K562 (cell line): ENCODE results near the gene TRIM45. TPM values are rescaled to one million over a fixed set of nuclear protein-coding genes. Genes with fewer than 3 reads are reported as not detected.

Experiments
- ATAC-seq: fragments of 200-7000 bp; cut with Tn5 transposase; 3 replicates; pipeline ENCODE4 v1.9.1; 2020; ENCODE audit warnings: moderate library complexity
- BruUV-seq: library from RNA; stranded (reverse); fragments of 400-500 nt; replicated peaks from 2 replicates; lab custom pipeline; 2021; lab: Mats Ljungman, UMichigan
- CTCF ChIA-PET: fragments of 300-600 bp; formaldehyde crosslinking; extraction: SDS; loops from one replicate; lab custom pipeline; 2021; ENCODE audit warnings: low intra/inter-chr PET ratio; lab: Yijun Ruan, JAX
- POLR2A ChIA-PET: fragments of 300-600, 350-650 bp; sonication (Branson Sonifier 250); formaldehyde crosslinking; extraction: SDS; loops from one replicate; lab custom pipeline; 2021; ENCODE audit warnings: antibody characterized with exemption, inconsistent platforms; lab: Yijun Ruan, JAX
- DNase-seq, 4 experiments: peaks; one replicate each; pipeline versions ENCODE4 v3.0.0 to v3.0.0-alpha.2; 2011 to 2018; ENCODE audit warnings: low spot score in 3 of 4, mixed read lengths in 3 of 4; ENCODE audit errors: extremely low read depth in 1 of 4
- FAIRE-seq: peaks from 2 replicates; lab custom pipeline; 2011; peaks lifted over from hg19 to GRCh38; lab: Jason Lieb, UNC
- H2AFZ ChIP-seq: 2 replicates; pipeline ENCODE4 v1.6.0; 2011; ENCODE audit warnings: low read depth, low read length, control low read depth, inconsistent platforms
- H3K27ac ChIP-seq: fragments of 200-600 bp; 3 replicates; pipeline ENCODE4 v1.8.0; 2011; ENCODE audit warnings: low read depth, mild to moderate bottlenecking, control low read depth, inconsistent platforms, low read length, moderate library complexity, mixed read lengths; ENCODE audit errors: extremely low read depth
- H3K27me3 ChIP-seq, 2 experiments: fragments of 300-600 bp in 1 of 2; 2 replicates in 1 of 2; 3 replicates in 1 of 2; pipeline versions ENCODE4 v1.6.0 to v1.8.0; 2011; ENCODE audit warnings: inconsistent platforms in 2 of 2, low read length in 2 of 2, mild to moderate bottlenecking in 1 of 2, mixed read lengths in 1 of 2, moderate library complexity in 1 of 2; ENCODE audit not compliant: control insufficient read depth in 2 of 2, insufficient read depth in 2 of 2
- H3K36me3 ChIP-seq: fragments of 300-600 bp; 3 replicates; pipeline ENCODE4 v1.8.0; 2011; ENCODE audit warnings: mild to moderate bottlenecking, low read length, inconsistent platforms; ENCODE audit not compliant: control insufficient read depth, insufficient read depth
- H3K4me1 ChIP-seq, 2 experiments: fragments of 200-600 bp in 1 of 2; replicated peaks in 1 of 2; 2 replicates in 1 of 2; 3 replicates in 1 of 2; pipeline versions ENCODE4 v1.5.1 to v1.8.0; 2011; ENCODE audit warnings: inconsistent platforms in 2 of 2, low read length in 2 of 2, mild to moderate bottlenecking in 1 of 2, mixed read lengths in 1 of 2, moderate library complexity in 1 of 2; ENCODE audit not compliant: control insufficient read depth in 2 of 2, insufficient read depth in 2 of 2
- H3K4me2 ChIP-seq: 2 replicates; pipeline ENCODE4 v1.6.1; 2011; ENCODE audit warnings: low read length, control low read depth, inconsistent platforms, mixed read lengths; ENCODE audit not compliant: insufficient read depth
- H3K4me3 ChIP-seq: fragments of 200-600 bp; sonication (generic), shearing (Covaris generic); 2 replicates; pipeline ENCODE4 v1.5.1; 2016; ENCODE audit warnings: control low read depth, inconsistent platforms
- H3K79me2 ChIP-seq: fragments of 200-600 bp; 3 replicates; pipeline ENCODE4 v1.8.0; 2011; ENCODE audit warnings: low read length, inconsistent platforms; ENCODE audit not compliant: control insufficient read depth, insufficient read depth
- H3K9ac ChIP-seq, 2 experiments: 2 replicates each; pipeline versions ENCODE4 v1.6.0 to v1.6.1; 2011; ENCODE audit warnings: low read depth in 2 of 2, low read length in 2 of 2, control low read depth in 1 of 2, inconsistent platforms in 1 of 2, mild to moderate bottlenecking in 1 of 2, mixed read lengths in 1 of 2; ENCODE audit not compliant: insufficient read depth in 1 of 2
- H3K9me1 ChIP-seq: one replicate; pipeline ENCODE4 v1.6.0; 2011; ENCODE audit warnings: inconsistent platforms, mild to moderate bottlenecking, low read length, moderate library complexity; ENCODE audit not compliant: control insufficient read depth, insufficient read depth
- H3K9me3 ChIP-seq: replicated peaks from 2 replicates; pipeline ENCODE4 v1.5.1; 2011; ENCODE audit warnings: low read depth, low read length, inconsistent platforms; ENCODE audit not compliant: control insufficient read depth, insufficient read depth
- H4K20me1 ChIP-seq: replicated peaks from 2 replicates; pipeline ENCODE4 v1.6.1; 2011; ENCODE audit warnings: low read length, inconsistent platforms, mixed read lengths; ENCODE audit not compliant: control insufficient read depth, insufficient read depth
- EGR1 ChIP-seq: fragments of 450-650 bp; conservative IDR thresholded peaks from 2 replicates; pipeline ENCODE4 v1.6.1; 2017; ENCODE audit warnings: mild to moderate bottlenecking
- EP300 ChIP-seq: IDR thresholded peaks from 2 replicates; pipeline ENCODE4 v1.6.1; 2012; ENCODE audit warnings: low read length, improper control_type of control experiment
- POLR2B ChIP-seq: fragments of 450-650 bp; IDR thresholded peaks from 2 replicates; pipeline ENCODE4 v1.6.1; 2018; ENCODE audit warnings: low read depth; ENCODE audit not compliant: partially characterized antibody
- ZNF696 ChIP-seq: fragments of 250-450 bp; sonication (Bioruptor Pico); conservative IDR thresholded peaks from 2 replicates; pipeline ENCODE4 v1.4.0; 2020; ENCODE audit warnings: mild to moderate bottlenecking, moderate library complexity
- WGBS: fragments of 100-300 bp; shearing (Covaris generic); methylation state at CpG from one replicate; pipeline ENCODE4 v1.1.6; 2016; ENCODE audit warnings: low coverage, mixed read lengths; ENCODE audit not compliant: insufficient coverage; ENCODE audit errors: missing lambda C conversion rate; 5-methylcytosine and 5-hydroxymethylcytosine counted together
- in situ Hi-C: fragments of 300-500 bp; cut with MboI; formaldehyde crosslinking; loops from 4 replicates; pipeline ENCODE4 v1.15.0; 2018; ENCODE audit warnings: inconsistent platforms, mixed read lengths
- intact Hi-C: fragments of 100-400 bp; cut with micrococcal nuclease; formaldehyde crosslinking; loops from 2 replicates; pipeline ENCODE4 v1.14.2; 2022
- polyA plus RNA-seq, 8 experiments: library from polyadenylated mRNA; depleted of rRNA in 4 of 8; stranded (reverse) in 5 of 8; unstranded in 3 of 8; fragments of >200 nt; fragmentation: Nextera tagmentation in 2 of 8; fragmentation: Illumina TruSeq in 1 of 8; extraction: Ambion mirVana in 2 of 8; extraction: Trizol in 1 of 8; gene quantifications; 2 replicates each; pipeline versions ENCODE4 v1.2.1 to v1.2.3, GENCODE V29; 2011 to 2014; ENCODE audit warnings: inconsistent platforms in 1 of 8, missing spikeins in 1 of 8
- total RNA-seq, 7 experiments: library from RNA; depleted of rRNA in 6 of 7; stranded (reverse); fragments of >200 nt in 6 of 7; fragmentation: Illumina TruSeq in 2 of 7; extraction: Trizol in 2 of 7; gene quantifications; 2 replicates each; pipeline versions ENCODE4 v1.2.1 to v1.2.3, GENCODE V29; 2011 to 2021; ENCODE audit warnings: low replicate concordance in 1 of 7
- TF ChIP-seq, protein P1 (sequence below), 2 experiments: fragments of 450-650 bp in 1 of 2; IDR thresholded peaks; 2 replicates each; pipeline ENCODE4 v1.6.1; 2011 to 2017; ENCODE audit warnings: low read depth in 2 of 2, antibody characterized with exemption in 1 of 2, borderline replicate concordance in 1 of 2, low read length in 1 of 2, mild to moderate bottlenecking in 1 of 2, mixed read lengths in 1 of 2; ENCODE audit not compliant: control insufficient read depth in 1 of 2
- TF ChIP-seq, protein P2 (sequence below): fragments of 250-450 bp; sonication (Bioruptor Pico); IDR thresholded peaks from 2 replicates; pipeline ENCODE4 v1.5.0; 2020; ENCODE audit warnings: mild to moderate bottlenecking, borderline replicate concordance

The TRIM45 gene
- total and polyA plus RNA-seq, 9 of the 15 experiments (the other 6 are each of a cell fraction or from before 2014, with no cell fraction given), result 1.9 to 6.2 (median 3.6) TPM

DNA sequence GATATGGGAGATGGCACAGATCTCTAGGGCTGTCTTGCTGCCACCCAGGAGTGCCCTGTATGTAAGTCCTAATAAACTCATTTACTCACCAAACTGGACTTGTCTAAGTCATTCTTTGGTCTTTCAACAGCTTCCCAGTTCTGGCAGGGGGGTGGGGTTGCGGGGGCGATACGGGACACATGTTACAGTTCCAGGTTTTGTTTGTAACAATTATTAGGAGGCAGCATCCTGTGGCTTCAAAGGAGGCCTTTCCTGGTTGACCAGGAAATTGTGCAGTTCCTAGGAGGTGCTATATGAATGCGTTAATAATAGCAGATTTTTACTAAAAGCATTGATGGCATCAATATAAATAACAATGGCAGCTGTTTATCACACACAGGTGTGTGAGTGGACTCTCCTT is 42.7 kb upstream of the TRIM45 start:
- 0 out of 2 replicates have a peak, but pooled peaks cover 3% of the 10 kb centered on the region for H3K9me3 ChIP-seq
- no peak overlapping the region for H2AFZ ChIP-seq
- DNase-seq (no peak), ATAC-seq (no peak), FAIRE-seq (no peak)
- intact Hi-C loops (no loop called here), in situ Hi-C loops (no loop called here)
- H4K20me1 ChIP-seq, result no peaks in the 10 kb centered on the region
- H3K27ac ChIP-seq, result no peak overlapping the region
- BruUV-seq, result no TSS peak
- CTCF ChIA-PET, result no interaction called here
- peaks cover 3 to 10% of the 10 kb centered on the region in 2 experiments; a peak in 2 of 5 replicates for H3K27me3 ChIP-seq
- H3K4me1 ChIP-seq, result no peaks in the 10 kb centered on the region
- H3K4me3 ChIP-seq, result no peak overlapping the region
- no peak for TF ChIP-seq POLR2B
- TF ChIP-seq ZNF696, result no peak
- TF ChIP-seq, protein P1, sequence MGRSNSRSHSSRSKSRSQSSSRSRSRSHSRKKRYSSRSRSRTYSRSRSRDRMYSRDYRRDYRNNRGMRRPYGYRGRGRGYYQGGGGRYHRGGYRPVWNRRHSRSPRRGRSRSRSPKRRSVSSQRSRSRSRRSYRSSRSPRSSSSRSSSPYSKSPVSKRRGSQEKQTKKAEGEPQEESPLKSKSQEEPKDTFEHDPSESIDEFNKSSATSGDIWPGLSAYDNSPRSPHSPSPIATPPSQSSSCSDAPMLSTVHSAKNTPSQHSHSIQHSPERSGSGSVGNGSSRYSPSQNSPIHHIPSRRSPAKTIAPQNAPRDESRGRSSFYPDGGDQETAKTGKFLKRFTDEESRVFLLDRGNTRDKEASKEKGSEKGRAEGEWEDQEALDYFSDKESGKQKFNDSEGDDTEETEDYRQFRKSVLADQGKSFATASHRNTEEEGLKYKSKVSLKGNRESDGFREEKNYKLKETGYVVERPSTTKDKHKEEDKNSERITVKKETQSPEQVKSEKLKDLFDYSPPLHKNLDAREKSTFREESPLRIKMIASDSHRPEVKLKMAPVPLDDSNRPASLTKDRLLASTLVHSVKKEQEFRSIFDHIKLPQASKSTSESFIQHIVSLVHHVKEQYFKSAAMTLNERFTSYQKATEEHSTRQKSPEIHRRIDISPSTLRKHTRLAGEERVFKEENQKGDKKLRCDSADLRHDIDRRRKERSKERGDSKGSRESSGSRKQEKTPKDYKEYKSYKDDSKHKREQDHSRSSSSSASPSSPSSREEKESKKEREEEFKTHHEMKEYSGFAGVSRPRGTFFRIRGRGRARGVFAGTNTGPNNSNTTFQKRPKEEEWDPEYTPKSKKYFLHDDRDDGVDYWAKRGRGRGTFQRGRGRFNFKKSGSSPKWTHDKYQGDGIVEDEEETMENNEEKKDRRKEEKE (IDR thresholded peaks at IDR 0.05; ENCODE audit: borderline replicate concordance in 1 of 2, control insufficient read depth in 1 of 2, low read depth in 2 of 2, low read length in 1 of 2), result no peak
- no peak for TF ChIP-seq EP300
- TF ChIP-seq EGR1, result peak; percentile 31; the same call in 1 of the 2 replicates
- TF ChIP-seq, protein P2, sequence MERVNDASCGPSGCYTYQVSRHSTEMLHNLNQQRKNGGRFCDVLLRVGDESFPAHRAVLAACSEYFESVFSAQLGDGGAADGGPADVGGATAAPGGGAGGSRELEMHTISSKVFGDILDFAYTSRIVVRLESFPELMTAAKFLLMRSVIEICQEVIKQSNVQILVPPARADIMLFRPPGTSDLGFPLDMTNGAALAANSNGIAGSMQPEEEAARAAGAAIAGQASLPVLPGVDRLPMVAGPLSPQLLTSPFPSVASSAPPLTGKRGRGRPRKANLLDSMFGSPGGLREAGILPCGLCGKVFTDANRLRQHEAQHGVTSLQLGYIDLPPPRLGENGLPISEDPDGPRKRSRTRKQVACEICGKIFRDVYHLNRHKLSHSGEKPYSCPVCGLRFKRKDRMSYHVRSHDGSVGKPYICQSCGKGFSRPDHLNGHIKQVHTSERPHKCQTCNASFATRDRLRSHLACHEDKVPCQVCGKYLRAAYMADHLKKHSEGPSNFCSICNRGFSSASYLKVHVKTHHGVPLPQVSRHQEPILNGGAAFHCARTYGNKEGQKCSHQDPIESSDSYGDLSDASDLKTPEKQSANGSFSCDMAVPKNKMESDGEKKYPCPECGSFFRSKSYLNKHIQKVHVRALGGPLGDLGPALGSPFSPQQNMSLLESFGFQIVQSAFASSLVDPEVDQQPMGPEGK, result no peak
- POLR2A ChIA-PET, result interaction anchor here (0.6 to 1.0 kb wide), 2 partner anchors 9 to 11 kb away, joined by 3 to 6 read pairs; no protein-coding TSS in a partner anchor
- 4% methylated on average over 4 of the region's 4 CpGs for whole genome bisulfite sequencing
- no peaks in the 10 kb centered on the region for H3K79me2 ChIP-seq
- H3K9ac ChIP-seq, result no peak overlapping the region
- no peak overlapping the region for H3K4me2 ChIP-seq
- no peaks in the 10 kb centered on the region for H3K36me3 ChIP-seq
- H3K9me1 ChIP-seq, result no peaks in the 10 kb centered on the region
